CD4-positive, alpha-beta T cell treated with Interleukin-4 for 4 hours (primary cell): ENCODE data around the gene HOXD12.

Experiments
- DNase-seq: peaks from one replicate; pipeline ENCODE4 v3.0.0-alpha.2; 2020

Gene HOXD12

DNA sequence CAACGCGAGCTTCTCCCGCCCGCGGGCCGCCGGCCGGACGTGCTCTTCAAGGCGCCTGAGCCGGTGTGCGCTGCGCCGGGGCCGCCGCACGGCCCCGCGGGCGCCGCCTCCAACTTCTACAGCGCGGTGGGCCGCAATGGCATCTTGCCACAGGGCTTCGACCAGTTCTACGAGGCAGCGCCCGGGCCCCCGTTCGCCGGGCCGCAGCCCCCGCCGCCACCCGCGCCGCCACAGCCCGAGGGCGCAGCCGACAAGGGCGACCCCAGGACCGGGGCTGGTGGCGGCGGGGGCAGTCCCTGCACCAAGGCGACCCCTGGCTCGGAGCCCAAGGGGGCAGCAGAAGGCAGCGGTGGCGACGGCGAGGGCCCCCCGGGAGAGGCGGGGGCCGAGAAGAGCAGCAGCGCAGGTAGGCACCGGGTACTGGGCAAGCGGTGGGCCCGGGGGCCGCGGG, 8.2 kb downstream of the HOXD12 start:
- DNase-seq = no peak

DNA sequence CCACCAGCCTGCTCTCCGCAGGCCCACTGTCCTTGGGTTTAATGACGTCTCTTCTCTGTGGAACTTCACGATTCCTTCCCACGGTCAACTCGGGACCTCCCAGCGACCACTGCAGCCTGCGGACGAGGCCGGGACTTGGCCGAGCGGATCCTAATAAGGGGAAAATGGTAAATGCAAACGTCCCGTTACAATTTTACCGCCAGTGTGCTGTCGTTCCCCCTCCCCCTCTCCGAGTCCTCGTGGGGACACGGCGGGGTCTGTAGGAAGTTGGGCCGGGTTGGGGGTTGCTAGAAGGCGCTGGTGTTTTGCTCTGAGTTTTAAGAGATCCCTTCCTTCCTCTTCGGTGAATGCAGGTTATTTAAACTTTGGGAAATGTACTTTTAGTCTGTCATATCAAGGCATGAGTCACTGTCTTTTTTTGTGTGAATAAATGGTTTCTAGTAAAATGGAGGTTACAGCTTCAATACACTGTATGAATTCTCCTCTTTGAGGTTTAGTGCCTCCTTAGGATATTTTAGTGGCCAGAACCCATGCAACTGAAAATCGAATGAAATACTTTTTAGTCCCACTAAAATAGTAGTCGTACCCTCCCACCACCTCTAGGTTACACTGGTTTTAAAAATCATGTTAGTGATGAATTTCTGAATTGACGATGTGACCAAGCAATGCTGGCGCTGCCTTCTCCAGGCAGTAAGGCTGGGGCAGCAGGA, 9.8 kb downstream of the HOXD12 start:
- DNase-seq = no peak

DNA sequence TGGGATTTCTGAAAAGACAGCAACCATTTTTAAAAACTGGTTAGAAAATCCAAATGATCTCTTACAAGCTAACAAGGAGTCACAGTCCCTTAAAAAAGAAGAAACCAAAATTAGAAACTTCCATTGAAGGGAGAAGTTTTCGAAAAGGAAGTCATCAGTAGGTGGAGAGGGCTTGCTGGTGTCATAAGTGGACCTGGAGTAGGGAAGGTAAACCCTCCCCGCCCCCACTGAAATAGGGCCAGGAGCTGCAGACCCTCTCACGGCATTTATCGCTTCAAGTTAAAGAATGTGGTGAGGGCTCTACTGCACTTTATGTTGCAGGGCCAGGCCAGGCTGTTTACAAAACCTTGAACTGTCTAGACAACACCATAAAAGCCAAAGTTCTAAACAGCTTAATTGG, 10.4 kb downstream of the HOXD12 start:
- DNase-seq = no peak

DNA sequence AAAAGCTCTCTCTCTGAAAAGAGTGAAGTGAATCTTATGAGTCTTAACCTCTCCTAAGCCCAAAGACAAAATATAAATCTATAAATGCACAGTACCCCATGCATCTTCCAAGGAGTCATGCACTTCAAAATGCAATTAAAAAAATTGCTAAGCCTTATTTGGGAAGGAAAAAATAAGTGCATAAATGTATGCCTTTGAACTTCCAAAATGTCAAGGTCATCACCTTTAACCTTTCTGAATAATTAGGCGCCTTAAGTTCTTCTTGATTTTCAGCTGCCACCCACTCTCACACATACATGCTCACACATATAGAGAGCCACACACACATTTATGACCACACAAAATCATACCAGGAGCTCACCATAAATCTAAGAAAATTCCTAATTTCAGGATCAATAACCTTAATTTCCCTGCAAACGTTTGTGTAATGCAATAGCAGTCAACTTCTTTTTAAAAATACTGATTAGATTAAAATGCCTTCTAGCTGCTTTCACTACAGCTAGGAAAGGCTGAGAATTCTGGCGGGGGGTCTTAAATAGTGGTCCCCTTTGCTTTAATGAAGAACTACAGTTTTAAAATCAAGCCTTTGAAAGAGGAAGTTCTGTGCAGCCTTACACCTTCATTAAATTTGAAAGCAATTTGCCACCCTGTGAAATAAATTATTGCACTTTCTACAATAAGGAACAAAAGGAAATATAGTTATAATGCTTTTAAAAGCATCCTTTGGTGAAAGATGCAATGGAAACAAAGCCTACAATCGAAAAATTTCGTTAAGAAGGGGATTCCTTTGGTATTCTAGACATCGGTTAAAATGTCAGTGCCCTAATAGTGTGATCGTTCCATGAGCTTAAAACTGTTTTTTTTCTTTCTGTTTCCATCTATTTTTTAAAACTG, 11.1 kb downstream of the HOXD12 start:
- no peak for DNase-seq

DNA sequence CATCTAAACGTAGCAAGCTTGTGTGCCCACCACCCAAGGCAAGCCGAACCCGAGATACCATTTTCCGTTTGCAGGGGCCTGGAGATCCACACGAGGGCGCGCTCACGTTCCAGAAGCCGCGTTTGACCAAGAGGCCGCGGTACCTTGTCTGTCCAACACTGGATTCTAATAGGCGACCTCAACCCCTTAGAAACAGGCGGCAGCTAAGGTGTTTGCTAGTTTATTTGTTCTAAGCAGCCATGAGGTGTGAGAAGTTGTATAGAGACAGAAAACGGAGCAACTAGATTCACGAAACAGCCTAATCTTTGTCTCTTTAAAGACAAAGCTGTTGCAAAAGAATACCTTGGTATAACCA, 11.7 kb downstream of the HOXD12 start:
- DNase-seq = no peak

DNA sequence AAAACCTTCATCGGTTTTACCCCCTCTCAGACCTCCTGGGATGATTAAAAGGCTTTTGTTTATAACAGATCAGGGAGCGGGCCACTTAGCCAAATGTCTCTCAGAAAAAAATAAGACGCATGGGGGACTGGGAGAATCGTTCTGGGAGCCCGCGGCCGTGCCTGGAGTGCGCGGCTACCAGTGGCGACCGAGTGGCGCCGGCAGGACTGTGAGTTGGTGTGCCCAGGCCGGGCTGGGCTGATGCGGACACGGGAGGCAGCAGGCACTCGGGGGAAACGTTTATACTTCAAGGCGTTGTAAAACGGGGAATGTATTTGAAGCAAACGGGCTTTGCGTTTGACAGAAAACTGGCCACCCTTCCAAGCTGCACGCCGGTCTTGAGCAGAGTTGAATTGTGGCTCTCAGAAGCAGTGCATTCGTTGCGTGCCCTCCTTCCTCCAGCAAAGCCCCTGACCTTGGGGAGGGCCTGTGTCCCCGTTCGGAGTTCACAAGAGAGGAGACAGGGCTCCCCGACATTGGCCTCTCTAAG, 12.3 kb downstream of the HOXD12 start:
- no peak for DNase-seq

DNA sequence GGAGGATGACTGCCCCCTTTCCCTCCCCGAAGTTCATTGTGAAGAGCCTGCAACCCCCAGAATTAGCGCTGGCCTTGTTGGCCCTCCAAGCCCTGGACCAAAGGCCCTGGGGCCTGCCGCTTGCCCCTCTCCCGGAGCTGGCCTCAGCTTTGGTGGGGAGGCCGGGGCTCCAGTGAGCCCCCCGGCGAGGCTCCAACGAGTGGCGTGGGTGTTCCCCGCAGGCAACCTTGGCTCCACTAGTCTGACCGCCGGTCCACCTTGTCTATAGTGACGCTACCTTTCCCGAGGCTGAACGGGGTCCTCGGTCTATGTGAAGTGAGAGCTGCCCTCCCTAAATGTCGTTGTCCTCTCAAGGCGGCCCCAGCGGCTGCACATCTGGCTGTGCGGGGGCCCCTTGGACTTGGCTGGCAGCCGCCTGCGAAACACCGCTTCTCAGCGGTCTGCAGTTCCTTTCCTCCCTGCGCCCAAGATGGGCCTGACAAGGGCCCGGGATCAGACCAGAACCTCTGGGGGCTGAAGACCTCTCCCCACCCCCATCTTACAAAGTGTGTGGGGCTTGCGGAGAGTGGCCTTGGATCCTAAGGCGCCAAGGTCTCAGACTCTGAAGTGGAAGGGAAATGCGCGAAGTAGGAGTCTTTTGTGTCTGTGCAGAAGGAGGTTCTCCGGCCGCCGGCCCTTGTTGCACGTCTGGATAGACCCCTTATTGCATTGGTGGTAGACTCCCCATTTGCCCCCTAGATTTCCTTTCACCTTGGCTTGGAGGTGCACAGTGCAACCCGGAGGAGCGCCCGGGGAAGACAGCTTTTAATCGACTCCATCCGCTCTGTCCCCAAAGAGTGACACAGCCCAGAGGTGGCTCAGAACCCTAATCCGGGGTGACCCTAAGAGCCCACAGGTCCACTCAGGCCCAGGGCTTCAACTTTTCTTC, 13.0 kb downstream of the HOXD12 start:
- DNase-seq = no peak

DNA sequence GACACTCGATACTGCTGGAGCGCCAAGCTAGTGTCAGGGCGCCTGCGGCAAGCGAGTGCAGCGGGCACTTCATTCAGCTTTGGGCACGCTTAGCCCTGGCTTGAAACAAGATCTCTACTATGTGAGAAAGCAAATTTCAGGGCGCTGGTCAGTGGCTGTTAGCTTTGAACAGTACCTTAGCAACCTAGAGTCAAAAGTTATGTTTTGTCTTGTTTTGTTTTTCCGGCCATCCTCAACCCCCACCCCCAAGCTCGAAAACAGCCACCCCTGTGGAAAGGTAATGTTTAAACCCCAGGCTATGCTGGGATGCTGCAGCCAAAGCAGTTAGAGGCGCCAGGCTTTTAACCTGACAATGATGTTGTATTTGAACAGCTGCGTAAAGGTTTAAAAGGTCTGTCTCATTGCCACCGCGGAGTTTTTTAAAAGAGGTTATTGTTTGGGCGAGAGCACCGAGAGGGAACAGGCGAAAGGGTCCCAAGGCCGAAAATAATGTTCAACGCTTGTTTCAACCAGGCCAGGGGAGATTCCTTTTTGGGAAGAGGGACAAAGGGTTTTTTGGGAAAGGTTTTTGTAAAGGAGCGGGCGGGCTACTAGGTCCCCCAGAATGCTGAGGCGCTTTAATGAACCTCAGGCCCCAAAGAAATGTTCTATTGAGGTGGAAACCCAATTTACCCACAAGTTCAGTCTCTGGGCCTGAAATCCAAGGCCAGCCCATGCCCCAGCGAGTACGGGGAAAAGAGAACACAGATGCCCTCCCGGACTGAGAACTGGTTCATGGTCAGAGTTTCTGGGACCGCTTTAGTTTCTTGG, 14.7 kb downstream of the HOXD12 start:
- no peak for DNase-seq

DNA sequence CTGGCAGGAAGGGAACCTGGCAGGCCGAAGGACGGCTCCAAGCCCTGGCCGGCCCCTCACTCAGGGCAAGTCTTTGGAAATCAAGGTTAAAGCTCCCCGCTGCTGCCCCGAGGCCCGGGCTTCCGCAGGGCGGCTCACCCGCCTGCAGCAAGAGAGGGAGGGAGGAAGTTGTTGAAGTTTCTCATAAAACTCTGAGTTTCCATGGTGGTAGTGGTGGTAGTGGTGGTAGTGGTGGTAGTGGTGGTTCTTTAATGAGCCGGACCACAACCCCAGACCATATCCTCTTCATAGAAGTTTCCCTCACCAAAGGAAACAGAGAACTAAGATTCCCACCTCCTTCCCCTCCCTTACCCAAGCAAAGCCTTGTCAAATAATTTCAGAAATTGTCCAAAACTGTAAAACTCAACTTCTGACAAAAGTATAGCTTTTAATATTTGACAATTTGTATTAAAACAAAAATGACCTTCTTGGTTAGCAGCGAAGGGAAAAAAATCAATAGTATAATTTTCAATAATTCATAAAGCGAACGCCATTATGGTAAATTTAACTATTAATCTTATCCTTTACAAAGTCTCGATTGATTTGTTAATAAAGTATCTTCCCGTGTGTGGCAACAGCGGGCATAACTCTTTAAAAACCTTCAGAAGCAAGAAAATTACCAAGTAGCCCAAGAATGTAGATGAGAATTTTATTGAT, 15.5 kb downstream of the HOXD12 start:
- no peak for DNase-seq

DNA sequence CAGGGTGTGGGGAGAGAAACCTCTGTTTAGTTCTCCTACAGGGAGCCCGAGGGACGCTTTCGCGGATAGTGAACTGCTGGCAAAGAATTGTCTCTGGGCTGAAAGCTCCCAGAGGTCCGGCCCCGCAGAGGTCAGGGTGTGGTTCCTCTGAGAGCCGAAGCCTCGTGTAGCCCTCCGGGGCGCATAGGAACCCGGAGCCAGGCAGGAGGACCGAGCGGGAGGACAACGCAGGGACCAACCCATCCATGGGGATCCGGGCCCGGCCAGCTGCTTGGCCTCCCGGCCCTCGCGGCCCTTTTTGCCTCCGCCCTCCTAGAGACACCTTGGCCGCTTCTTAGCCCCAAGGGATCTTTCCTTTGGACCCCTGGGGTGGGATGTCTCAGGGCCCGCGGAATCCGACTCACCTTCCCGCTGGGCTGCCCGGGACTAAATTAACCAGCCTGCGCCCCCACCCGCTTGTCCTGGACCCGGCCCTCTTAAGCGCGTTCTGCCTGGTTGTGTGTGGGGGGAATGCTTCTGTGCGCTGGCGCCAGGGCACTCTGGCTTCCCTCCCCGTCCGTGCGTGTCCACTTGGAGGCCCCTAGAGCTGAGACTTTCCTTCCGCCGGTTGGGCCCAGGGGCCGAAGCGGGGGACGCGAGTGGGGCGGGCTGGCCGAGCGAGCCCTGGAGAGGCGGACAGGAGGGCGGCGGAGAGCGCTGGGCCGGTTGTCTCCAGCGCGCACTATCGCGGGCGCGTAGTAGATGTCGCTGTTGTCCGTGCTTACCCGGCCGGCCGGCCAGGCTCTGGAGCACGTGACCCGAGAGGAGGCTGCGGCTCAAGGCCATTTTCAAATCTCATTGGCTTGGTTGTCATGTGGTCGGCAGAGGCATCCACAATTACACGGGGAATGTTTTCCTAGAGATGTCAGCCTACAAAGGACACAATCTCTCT, 16.6 kb downstream of the HOXD12 start, which contains the start of gene HOXD10:
HOXD10 (plus strand) TSS at position 896 of the 931 bp plus-strand sequence. CDS start 56 bp downstream, outside the sequence.
- no peak for DNase-seq

DNA sequence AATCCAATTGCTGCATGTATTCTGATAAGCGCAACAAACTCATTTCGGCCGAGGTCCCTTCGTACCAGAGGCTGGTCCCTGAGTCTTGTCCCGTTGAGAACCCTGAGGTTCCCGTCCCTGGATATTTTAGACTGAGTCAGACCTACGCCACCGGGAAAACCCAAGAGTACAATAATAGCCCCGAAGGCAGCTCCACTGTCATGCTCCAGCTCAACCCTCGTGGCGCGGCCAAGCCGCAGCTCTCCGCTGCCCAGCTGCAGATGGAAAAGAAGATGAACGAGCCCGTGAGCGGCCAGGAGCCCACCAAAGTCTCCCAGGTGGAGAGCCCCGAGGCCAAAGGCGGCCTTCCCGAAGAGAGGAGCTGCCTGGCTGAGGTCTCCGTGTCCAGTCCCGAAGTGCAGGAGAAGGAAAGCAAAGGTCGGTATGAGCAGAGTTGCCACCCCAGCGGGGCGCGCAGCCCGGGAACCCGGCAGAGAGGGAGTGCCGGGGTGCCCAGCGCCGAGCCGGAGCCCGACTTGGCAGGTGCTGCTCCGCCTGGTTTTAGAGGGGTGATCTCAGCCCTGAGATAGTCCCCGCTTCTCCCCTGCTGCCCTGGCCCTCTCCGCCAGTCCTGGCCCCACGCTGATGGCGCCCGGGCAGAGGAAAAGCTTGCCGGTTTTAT, 17.7 kb downstream of the HOXD12 start:
- no peak for DNase-seq

DNA sequence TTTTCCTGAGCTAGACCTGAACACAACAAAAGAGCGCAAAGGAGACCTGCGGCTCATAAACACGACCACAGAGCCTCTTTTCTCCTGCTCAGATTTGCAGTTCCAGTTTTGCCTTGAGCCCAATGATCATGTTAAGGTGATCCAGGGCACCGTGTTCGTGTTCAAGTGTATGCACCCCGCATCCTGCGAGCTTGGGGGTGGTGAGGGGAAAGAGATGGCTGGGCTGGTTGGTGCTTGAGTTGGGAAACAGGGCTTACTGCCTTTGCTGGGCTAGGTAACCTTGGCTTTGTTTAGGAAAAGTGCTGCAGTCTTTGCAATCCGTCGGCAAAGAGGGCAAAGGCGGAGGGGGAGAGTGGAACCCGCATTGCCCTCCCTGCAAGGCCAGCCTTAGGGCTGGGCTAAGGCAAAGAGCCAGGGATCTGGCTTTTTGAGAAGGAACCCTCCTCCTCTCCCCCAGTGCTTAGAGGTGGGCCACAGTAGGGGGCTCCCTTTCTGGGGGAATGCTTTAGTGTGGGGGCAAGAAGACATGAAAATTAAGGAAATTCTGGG, 18.3 kb downstream of the HOXD12 start:
- no peak for DNase-seq

DNA sequence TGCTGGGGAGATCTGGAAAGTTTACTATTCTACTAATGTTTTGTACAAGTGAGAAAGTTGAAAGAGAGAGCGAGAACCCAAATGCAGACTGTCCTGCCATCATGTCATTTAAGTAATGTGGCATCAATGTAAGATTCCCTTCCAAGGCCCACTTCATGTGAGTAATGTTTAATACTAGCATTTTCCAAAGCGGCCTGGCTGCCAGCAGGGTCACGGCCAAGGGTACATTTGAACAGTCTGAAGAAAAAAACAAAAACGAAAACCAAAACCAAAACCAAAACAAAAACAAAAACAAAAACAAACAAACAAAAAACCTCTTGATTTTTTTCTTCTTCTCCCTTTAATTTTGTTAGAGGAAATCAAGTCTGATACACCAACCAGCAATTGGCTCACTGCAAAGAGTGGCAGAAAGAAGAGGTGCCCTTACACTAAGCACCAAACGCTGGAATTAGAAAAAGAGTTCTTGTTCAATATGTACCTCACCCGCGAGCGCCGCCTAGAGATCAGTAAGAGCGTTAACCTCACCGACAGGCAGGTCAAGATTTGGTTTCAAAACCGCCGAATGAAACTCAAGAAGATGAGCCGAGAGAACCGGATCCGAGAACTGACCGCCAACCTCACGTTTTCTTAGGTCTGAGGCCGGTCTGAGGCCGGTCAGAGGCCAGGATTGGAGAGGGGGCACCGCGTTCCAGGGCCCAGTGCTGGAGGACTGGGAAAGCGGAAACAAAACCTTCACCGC, 19.2 kb downstream of the HOXD12 start:
- no peak for DNase-seq

DNA sequence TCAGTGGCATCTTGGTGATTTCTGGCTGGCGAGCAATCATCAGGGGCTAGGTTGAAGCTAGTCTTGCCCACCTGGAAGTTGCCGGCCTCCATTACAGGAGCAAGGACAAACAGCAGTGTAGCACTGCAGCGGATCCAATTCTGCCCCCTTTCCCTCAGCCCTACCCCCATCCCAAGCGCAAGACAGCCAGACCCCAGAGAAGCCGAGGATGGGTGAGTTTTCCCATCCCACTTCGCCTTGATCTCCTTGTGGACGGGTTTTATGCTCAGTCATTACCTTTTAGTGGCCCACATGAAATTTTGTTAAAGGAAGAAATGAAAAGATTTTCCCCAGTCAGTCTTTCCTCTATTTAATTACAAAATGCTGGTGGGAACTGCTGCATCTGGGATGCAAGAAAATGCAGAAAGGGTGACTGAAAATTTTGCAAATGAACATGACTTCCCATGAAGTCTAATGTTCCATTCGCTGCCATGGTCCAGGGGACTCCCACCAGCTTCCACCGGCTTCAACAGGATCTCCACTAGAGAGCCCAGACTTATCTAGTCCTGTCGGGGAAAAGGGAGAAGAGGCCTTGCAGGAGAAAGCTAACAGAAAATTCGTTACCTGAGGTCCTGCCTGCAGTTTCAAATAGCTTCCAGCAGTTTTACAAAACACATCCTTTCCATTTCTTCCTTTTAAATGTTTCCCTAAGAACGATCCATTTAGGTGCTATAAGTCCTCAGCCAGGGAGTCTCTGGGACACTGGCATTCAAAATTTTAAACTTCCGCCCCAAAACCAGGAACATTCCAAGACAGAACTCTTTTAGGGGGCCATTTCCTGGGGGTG, 21.0 kb downstream of the HOXD12 start:
- no peak for DNase-seq

DNA sequence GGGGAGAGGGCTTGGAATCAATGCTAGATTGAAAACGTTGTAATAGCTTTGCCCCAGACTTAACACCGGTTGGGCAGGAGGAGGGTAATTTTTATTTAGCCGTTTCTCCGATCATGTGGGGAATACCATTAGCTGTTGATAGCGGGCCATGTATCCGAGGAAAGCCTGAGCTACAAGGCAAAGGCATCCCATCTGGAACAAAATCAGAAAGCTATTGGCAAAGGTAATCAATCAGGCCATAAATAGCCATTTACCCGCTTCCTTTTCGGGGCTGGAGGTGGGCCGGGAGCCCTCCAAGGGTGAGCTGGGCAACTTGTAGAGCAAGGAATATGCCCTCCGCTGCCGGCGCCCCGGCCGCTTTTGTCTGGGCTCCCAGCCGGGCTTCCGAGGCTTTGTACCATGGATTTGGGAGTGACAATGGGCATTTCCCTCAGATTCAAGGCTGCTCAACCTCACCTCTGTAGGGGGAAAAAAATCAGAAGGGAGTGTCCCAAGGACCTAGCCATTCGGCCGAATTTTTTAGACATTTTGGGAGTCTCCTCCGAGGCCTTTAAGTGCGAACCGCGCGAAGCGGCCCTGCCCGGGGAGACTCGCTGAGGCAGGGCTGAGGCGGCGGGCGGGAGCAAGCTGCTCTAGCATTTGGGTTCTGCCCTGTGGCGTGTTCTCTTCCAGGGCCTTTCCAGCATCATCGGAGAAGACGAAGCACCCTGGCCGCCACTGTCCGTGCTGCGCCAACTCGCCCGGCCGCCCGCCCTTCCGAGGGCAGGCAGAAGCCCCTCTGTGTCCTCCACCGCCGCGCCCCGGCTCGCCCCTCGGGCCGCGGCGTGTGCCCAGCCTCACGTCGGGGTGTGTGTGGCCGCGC, 21.8 kb downstream of the HOXD12 start:
- DNase-seq = no peak

DNA sequence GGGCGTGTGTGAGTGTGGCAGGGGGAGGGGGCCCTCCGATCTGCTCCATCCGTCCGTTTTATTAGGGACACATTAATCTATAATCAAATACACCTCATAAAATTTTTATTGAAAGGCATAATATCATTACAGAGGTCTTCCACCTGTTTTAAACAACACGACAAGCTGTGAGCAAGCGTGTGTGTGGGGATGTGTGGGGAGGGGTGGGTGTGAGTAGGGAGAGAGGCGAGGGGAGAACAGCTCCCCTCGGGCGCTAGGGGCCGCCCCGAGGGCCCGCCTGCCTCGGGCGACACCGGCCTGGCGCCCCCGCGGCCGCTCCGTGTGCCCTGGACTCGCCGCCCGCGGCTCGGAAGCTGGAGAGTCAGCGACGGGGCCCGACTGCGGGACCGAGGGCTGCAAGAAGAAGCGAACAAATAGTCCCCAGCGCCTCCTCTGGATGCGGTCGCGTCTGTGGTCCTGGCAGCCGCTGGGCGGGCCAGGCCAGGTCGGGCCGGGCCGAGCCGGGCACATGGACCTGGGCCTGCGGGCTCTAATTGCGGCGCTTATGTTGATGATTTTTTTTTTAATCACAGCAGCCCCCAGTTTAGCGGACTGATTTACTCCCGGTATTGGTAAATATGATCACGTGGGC, 22.6 kb downstream of the HOXD12 start:
- no peak for DNase-seq
